ENCODE measurements around the gene FNDC5. TPM values are rescaled to one million over a fixed set of nuclear protein-coding genes. Genes with fewer than 3 reads are reported as not detected.

Gene FNDC5
- total RNA-seq, 4 donors from 2014 or later, result 5.5 to 17.0 (median 9.8) TPM

GRCh38 chr1:32877211-32878110, 6.7 kb upstream of the FNDC5 start:
- Histone ChIP-seq H3K4me3 (no peak overlapping the region), H3K27me3 (no peaks in the 10 kb centered on the region), H3K27ac (replicated peaks in 1 of 4) (no peak overlapping the region), H3K4me1 (peaks cover 22 to 42% (median 32%) of the 10 kb centered on the region in 4 donors), H3K9me3 (no peaks in the 10 kb centered on the region), H3K36me3 (no peaks in the 10 kb centered on the region)
- 77% methylated on average over 11 of the region's 13 CpGs for WGBS
- no peak for DNase-seq (ENCODE audit: extremely low spot score)
- intact Hi-C loops (cut with DNase I), result loop anchor here (10.0 kb wide), 3 partner anchors 163 to 353 kb away; partner anchors contain the start of gene AZIN2
- TF ChIP-seq POLR2AphosphoS5 (IDR thresholded peaks at IDR 0.05) (no peak), POLR2A (IDR thresholded peaks at IDR 0.05; ENCODE audit: low read depth) (no peak), EP300 (IDR thresholded peaks at IDR 0.05) (no peak)
- TF ChIP-seq, protein P1, sequence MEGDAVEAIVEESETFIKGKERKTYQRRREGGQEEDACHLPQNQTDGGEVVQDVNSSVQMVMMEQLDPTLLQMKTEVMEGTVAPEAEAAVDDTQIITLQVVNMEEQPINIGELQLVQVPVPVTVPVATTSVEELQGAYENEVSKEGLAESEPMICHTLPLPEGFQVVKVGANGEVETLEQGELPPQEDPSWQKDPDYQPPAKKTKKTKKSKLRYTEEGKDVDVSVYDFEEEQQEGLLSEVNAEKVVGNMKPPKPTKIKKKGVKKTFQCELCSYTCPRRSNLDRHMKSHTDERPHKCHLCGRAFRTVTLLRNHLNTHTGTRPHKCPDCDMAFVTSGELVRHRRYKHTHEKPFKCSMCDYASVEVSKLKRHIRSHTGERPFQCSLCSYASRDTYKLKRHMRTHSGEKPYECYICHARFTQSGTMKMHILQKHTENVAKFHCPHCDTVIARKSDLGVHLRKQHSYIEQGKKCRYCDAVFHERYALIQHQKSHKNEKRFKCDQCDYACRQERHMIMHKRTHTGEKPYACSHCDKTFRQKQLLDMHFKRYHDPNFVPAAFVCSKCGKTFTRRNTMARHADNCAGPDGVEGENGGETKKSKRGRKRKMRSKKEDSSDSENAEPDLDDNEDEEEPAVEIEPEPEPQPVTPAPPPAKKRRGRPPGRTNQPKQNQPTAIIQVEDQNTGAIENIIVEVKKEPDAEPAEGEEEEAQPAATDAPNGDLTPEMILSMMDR (IDR thresholded peaks at IDR 0.05), result no peak

DNA sequence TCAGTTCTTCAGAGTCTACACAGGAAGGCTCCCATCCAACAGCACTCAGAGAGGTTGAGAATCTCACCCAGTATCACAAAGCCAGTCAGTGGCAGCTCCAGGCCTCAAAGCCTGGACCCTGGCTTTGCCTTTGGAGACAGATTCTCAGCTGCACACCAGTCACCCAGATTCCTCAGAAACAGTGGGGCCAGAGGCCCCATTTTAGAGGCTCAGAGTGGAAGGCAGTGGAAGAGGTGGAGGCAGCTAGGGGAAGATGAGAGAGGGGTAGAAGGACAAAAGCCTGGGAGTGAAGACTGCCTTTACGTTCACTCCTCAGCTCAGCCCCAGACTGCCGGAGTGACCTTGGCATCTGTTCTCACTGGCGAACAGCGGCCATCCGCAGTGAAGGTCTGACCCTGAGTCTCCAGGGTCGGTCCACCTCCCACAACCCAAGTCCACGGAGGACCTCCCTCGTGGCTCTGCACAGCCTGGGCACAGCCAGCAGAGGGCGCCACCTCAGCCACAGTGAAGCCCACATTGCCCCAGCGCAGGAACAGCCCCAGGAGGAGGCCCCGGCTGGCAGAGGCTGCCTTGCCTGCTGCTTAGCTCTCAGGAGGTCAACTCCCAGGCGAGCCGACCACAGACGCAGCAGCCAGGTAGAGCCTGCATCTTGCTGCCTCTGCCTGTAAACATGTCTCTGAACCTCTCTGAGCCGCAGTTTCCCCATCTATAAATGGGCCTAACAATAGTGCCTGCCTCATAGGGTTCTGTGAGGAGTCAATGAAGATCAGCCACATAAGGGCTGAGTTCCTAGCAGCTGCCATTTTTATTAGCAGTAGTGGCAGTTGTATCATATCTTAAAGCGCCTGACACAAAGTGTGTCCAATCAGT, 5.9 kb upstream of the FNDC5 start:
- no peaks in the 10 kb centered on the region for H3K36me3 ChIP-seq
- TF ChIP-seq EP300 (IDR thresholded peaks at IDR 0.05) (no peak), POLR2AphosphoS5 (IDR thresholded peaks at IDR 0.05) (no peak), POLR2A (IDR thresholded peaks at IDR 0.05; ENCODE audit: low read depth) (no peak)
- TF ChIP-seq, protein P1 (IDR thresholded peaks at IDR 0.05), result peak; percentile 69 to 91 (median 69)
- no peak for DNase-seq (ENCODE audit: extremely low spot score)
- H3K27me3 ChIP-seq, result no peaks in the 10 kb centered on the region
- no peak overlapping the region for H3K4me3 ChIP-seq
- no peaks in the 10 kb centered on the region for H3K9me3 ChIP-seq
- H3K27ac ChIP-seq (replicated peaks in 1 of 4), result no peak overlapping the region
- H3K4me1 ChIP-seq, result peaks cover 22 to 42% (median 33%) of the 10 kb centered on the region in 4 donors
- intact Hi-C loops (cut with DNase I), result loop anchor here (10.0 kb wide), 3 partner anchors 162 to 352 kb away; partner anchors contain the start of gene AZIN2
- 69% methylated on average over 6 of the region's 16 CpGs for WGBS

DNA sequence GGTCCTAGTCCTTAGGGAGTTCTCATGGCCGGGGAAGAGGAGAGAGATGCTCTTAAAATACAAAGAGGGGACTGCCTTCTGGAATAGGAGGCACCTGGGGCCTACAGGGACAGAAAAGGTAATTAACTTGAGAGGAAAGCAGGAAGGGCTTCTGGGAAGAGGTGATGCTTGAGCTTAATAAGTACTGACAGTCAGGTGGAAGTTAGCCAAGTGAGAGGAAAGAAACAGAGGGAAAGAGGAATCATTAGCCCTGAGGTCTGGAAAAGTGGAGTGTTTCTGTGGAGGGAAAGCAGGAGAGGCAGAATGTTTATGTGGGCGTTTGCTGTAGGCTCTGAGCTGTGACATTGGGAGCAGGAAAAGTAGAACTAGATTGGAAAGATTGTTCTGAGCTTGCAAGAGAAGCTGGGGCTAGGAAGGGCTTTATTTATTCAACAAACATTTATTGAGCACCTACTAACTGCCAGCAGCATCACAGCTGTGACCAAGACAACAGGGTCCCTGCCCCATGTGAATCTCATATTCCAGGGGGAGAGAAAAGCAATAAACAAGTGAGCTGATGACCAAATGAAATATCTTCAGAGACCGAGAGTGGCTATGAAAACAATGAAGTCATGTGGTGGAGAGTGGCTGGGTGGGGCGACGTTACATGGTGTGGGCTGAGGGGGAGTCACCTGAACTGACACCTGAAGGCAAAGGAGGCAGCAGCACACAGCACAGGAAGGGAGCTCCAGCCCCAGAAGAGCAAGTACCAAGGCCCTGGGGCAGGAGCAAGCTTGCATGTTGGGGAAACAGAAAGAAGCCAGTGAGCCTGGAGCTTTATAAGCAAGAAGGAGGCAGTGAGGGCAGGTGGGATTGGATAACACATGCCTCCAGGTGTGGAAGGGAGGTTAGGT, 4.4 kb upstream of the FNDC5 start:
- Histone ChIP-seq H3K9me3 (no peaks in the 10 kb centered on the region), H3K27ac (replicated peaks in 1 of 4) (no peak overlapping the region), H3K36me3 (no peaks in the 10 kb centered on the region), H3K27me3 (peaks cover 0 to 2% (median 0%) of the 10 kb centered on the region in 4 donors), H3K4me3 (no peak overlapping the region), H3K4me1 (peaks cover 34 to 51% (median 39%) of the 10 kb centered on the region in 4 donors)
- intact Hi-C loops (cut with DNase I), result loop anchor here (10.0 kb wide), 3 partner anchors 160 to 350 kb away; partner anchors contain the start of gene AZIN2
- 72% methylated on average over 5 of the region's 5 CpGs for WGBS
- TF ChIP-seq, protein P1 (IDR thresholded peaks at IDR 0.05), result no peak
- TF ChIP-seq POLR2A (IDR thresholded peaks at IDR 0.05; ENCODE audit: low read depth), result no peak
- TF ChIP-seq EP300 (IDR thresholded peaks at IDR 0.05), result no peak
- TF ChIP-seq POLR2AphosphoS5 (IDR thresholded peaks at IDR 0.05), result no peak
- DNase-seq (ENCODE audit: extremely low spot score), result no peak

DNA sequence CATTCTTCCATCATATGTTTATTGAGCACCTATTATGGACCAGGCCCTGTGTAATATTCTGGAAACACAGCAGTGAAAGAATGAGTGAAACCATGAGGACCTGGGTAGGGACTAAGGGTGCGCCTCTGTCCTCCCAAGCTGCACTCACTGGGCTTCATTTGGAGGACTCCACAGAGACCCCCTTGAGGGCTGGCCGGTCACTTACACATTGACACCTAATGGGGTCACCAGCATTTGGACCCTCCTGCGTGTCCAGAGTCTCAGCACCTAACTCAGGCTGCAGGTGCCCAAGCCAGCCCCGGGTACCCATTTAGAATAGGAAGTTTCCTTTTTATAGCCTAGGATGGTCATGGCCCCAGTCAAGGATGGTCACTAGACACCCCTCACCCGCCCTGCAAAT, 2.8 kb upstream of the FNDC5 start:
- peaks cover 39 to 54% (median 45%) of the 10 kb centered on the region in 4 donors for H3K4me1 ChIP-seq
- no peak for TF ChIP-seq POLR2AphosphoS5 (IDR thresholded peaks at IDR 0.05)
- no peak for TF ChIP-seq EP300 (IDR thresholded peaks at IDR 0.05)
- TF ChIP-seq POLR2A (IDR thresholded peaks at IDR 0.05; ENCODE audit: low read depth), result no peak
- TF ChIP-seq, protein P1 (IDR thresholded peaks at IDR 0.05), result no peak
- H3K36me3 ChIP-seq, result peaks cover 0 to under 1% (median 0%) of the 10 kb centered on the region in 4 donors
- WGBS, result 81% methylated on average over 5 of the region's 5 CpGs
- H3K27me3 ChIP-seq, result peaks cover 0 to 6% (median 0%) of the 10 kb centered on the region in 4 donors
- no peak overlapping the region for H3K4me3 ChIP-seq
- intact Hi-C loops (cut with DNase I), result loop anchor here (10.0 kb wide), 3 partner anchors 159 to 349 kb away; partner anchors contain the start of gene AZIN2
- no peaks in the 10 kb centered on the region for H3K9me3 ChIP-seq
- no peak for DNase-seq (ENCODE audit: extremely low spot score)
- H3K27ac ChIP-seq (replicated peaks in 1 of 4), result no peak overlapping the region

Data from esophagus muscularis mucosa (tissue), 4 donors.